GM23338 (cell line): ENCODE measurements around the gene RARG. TPM values are rescaled to one million over a fixed set of nuclear protein-coding genes. Genes with fewer than 3 reads are reported as not detected.

Experiments used
- ATAC-seq: fragments of 200-7000 bp; cut with Tn5 transposase; 3 replicates; pipeline ENCODE4 v1.9.1; 2020
- DNase-seq: peaks from one replicate; pipeline ENCODE4 v3.0.0-alpha.2; 2015; ENCODE audit warnings: low spot score
- H2AFZ ChIP-seq: fragments of 200-600 bp; sonication (generic); 2 replicates; pipeline ENCODE4 v1.8.0; 2016; ENCODE audit warnings: antibody characterized with exemption, mild to moderate bottlenecking, moderate library complexity
- H3F3A ChIP-seq: fragments of 200-600 bp; sonication (generic); replicated peaks from 2 replicates; pipeline ENCODE4 v1.8.0; 2017; ENCODE audit warnings: antibody characterized with exemption, mixed run types, low read depth
- H3K27ac ChIP-seq: fragments of 200-600 bp; sonication (generic); 2 replicates; pipeline ENCODE4 v1.6.1; 2016; ENCODE audit warnings: low read depth
- H3K27me3 ChIP-seq: fragments of 200-600 bp; sonication (generic); 2 replicates; pipeline ENCODE4 v1.8.0; 2016; ENCODE audit warnings: mild to moderate bottlenecking, mixed run types, moderate library complexity; ENCODE audit not compliant: insufficient read depth
- H3K36me3 ChIP-seq: fragments of 200-600 bp; sonication (generic); 2 replicates; pipeline ENCODE4 v1.8.0; 2016; ENCODE audit warnings: mild to moderate bottlenecking; ENCODE audit not compliant: insufficient read depth
- H3K4me1 ChIP-seq: fragments of 200-600 bp; sonication (generic); 2 replicates; pipeline ENCODE4 v1.8.0; 2016; ENCODE audit warnings: mild to moderate bottlenecking, moderate library complexity; ENCODE audit not compliant: insufficient read depth
- H3K4me2 ChIP-seq: fragments of 200-600 bp; sonication (generic); 2 replicates; pipeline ENCODE4 v1.7.1; 2017; ENCODE audit warnings: mixed run types
- H3K4me3 ChIP-seq: fragments of 200-600 bp; sonication (generic); 2 replicates; pipeline ENCODE4 v1.6.1; 2016; ENCODE audit warnings: mixed run types
- H3K79me2 ChIP-seq: fragments of 200-600 bp; sonication (generic); replicated peaks from 2 replicates; pipeline ENCODE4 v1.8.0; 2017; ENCODE audit warnings: mild to moderate bottlenecking; ENCODE audit not compliant: insufficient read depth
- H3K9me2 ChIP-seq: fragments of 200-600 bp; sonication (generic); 2 replicates; pipeline ENCODE4 v1.8.0; 2017; ENCODE audit not compliant: insufficient read depth
- H4K20me1 ChIP-seq: fragments of 200-600 bp; sonication (generic); replicated peaks from 2 replicates; pipeline ENCODE4 v1.8.0; 2017; ENCODE audit warnings: mild to moderate bottlenecking; ENCODE audit not compliant: insufficient read depth
- H3K27ac Mint-ChIP-seq: 2 replicates; pipeline ENCODE4 v1.8.0; 2020; ENCODE audit warnings: inconsistent platforms, mild to moderate bottlenecking, moderate library complexity, mixed read lengths
- H3K27me3 Mint-ChIP-seq: 3 replicates; pipeline ENCODE4 v1.8.0; 2022; ENCODE audit warnings: low read depth, mild to moderate bottlenecking, moderate library complexity, mixed read lengths, inconsistent platforms; ENCODE audit not compliant: insufficient read depth, poor library complexity
- H3K36me3 Mint-ChIP-seq: 3 replicates; pipeline ENCODE4 v1.8.0; 2021; ENCODE audit warnings: low read depth, mild to moderate bottlenecking, inconsistent platforms, moderate library complexity, mixed read lengths
- H3K4me1 Mint-ChIP-seq: 3 replicates; pipeline ENCODE4 v1.8.0; 2020; ENCODE audit warnings: mild to moderate bottlenecking, inconsistent platforms, mixed read lengths
- H3K4me3 Mint-ChIP-seq: 3 replicates; pipeline ENCODE4 v1.8.0; 2021; ENCODE audit warnings: moderate library complexity, mild to moderate bottlenecking, inconsistent platforms, mixed read lengths
- H3K9me3 Mint-ChIP-seq: 3 replicates; pipeline ENCODE4 v1.8.0; 2020; ENCODE audit warnings: moderate library complexity, mild to moderate bottlenecking, inconsistent platforms, mixed read lengths
- CREB1 ChIP-seq: fragments of 250-450 bp; sonication (Bioruptor Pico); IDR thresholded peaks from 2 replicates; pipeline ENCODE4 v1.5.0; 2020; ENCODE audit warnings: low read depth, mild to moderate bottlenecking, moderate library complexity
- EZH2 ChIP-seq: fragments of 200-600 bp; sonication (generic); IDR thresholded peaks from one replicate; pipeline ENCODE4 v1.8.0; 2017; ENCODE audit warnings: antibody characterized with exemption, mild to moderate bottlenecking, low read depth; ENCODE audit not compliant: unreplicated experiment
- EZH2phosphoT487 ChIP-seq: fragments of 200-600 bp; sonication (generic); IDR thresholded peaks from one replicate; pipeline ENCODE4 v1.8.1; 2018; ENCODE audit warnings: antibody characterized with exemption; ENCODE audit not compliant: unreplicated experiment
- JUNB ChIP-seq: IDR thresholded peaks from one replicate; pipeline ENCODE4 v1.6.1; 2016; ENCODE audit warnings: antibody characterized with exemption; ENCODE audit not compliant: unreplicated experiment
- NANOG ChIP-seq: IDR thresholded peaks from 2 replicates; pipeline ENCODE4 v1.6.1; 2016; ENCODE audit warnings: antibody characterized with exemption, borderline replicate concordance
- POLR2AphosphoS5 ChIP-seq: IDR thresholded peaks from 2 replicates; pipeline ENCODE4 v1.6.1; 2016; ENCODE audit warnings: antibody characterized with exemption, low read depth
- STAT1 ChIP-seq: IDR thresholded peaks from one replicate; pipeline ENCODE4 v1.6.1; 2016; ENCODE audit warnings: antibody characterized with exemption; ENCODE audit not compliant: unreplicated experiment
- ZNF114 ChIP-seq: fragments of 250-450 bp; sonication (Bioruptor Pico); IDR thresholded peaks from 2 replicates; pipeline ENCODE4 v1.5.0; 2020; ENCODE audit warnings: mild to moderate bottlenecking, moderate library complexity
- ZNF331 ChIP-seq: fragments of 250-450 bp; sonication (Bioruptor Pico); IDR thresholded peaks from 2 replicates; pipeline ENCODE4 v1.5.0; 2020; ENCODE audit warnings: low read depth, mild to moderate bottlenecking, moderate library complexity
- polyA plus RNA-seq: library from polyadenylated mRNA; unstranded; fragments of >200 nt; fragmentation: Nextera tagmentation; extraction: Ambion mirVana; gene quantifications from 2 replicates; pipeline ENCODE4 v1.2.1, GENCODE V29; 2016
- total RNA-seq: library from RNA; depleted of rRNA; stranded (reverse); fragments of >200 nt; shearing (Covaris generic); gene quantifications from 2 replicates; pipeline ENCODE4 v1.2.3, GENCODE V29; 2014
- TF ChIP-seq, protein P1 (sequence below): IDR thresholded peaks from 2 replicates; pipeline ENCODE4 v1.6.1; 2016; ENCODE audit warnings: antibody characterized with exemption
- TF ChIP-seq, protein P2 (sequence below), 2 experiments: fragments of 200-600 bp in 1 of 2; sonication (generic) in 1 of 2; conservative IDR thresholded peaks; 2 replicates each; pipeline versions ENCODE4 v1.5.1 to v1.6.1; 2016 to 2017; ENCODE audit warnings: antibody characterized with exemption in 2 of 2, low read depth in 2 of 2, mild to moderate bottlenecking in 2 of 2, moderate library complexity in 1 of 2
- TF ChIP-seq, protein P3 (sequence below): IDR thresholded peaks from one replicate; pipeline ENCODE4 v1.6.1; 2018; ENCODE audit warnings: antibody characterized with exemption; ENCODE audit not compliant: unreplicated experiment

The RARG gene
- total and polyA plus RNA-seq, 2 experiments from 2014 or later: 18.5 to 50.2 TPM

DNA sequence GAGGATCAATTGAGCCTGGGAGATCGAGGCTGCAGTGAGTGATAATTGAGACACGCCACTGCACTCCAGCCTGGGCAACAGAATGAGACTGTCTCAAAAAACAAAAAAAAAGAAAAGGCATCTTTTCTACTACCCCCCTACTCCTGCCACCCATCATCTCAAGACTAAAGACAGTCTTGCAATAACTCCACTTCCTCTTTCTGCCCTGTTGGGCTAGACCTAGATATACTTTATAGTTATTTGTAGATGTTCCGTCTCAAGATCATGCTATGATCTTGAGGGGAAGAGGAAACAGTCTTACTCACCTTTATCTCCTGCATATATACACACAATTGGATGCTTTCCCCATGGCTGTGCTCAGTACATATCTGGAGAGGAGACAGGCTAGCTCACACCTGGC, 24.0 kb upstream of the RARG start:
- H3K36me3 Mint-ChIP-seq: peaks cover 6% of the 10 kb centered on the region; the same call in 1 of the 3 replicates

DNA sequence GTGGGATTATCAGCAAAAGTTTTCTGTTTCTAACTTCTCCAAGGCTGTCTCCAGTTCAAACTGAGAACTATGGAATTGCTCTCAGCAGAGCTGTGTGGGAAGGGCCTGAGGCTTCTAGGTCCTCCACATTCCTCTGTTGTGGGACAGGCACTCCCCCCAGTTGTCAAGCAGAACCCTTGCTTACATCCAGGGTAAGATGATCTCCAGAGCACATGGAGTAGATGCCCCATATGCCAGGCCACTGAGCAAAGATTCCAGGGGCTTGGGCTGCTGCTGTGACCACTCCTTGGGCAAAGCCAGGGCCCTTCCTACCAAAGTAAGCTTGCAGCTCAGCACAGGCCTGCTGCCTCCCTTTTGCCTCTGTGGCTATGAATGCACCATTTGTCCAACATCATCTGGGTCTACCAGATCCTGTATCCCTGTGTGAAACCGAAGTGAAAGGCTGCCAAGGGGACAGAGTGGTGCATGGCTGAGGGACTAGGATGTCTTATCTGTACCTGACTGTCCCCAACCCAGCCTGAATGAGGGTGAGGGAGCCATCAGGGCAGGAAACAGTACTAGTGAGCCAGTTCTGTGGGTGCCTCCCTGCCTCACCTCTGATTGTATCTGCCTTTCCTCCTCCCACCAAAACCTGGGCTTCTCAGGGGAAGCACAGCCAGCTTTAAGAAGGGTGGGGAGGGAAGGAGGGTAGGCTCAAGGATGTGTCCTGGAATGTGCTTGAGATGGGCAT, 23.0 kb upstream of the RARG start:
- H3K9me2 ChIP-seq: no peaks in the 10 kb centered on the region
- DNase-seq (no peak), ATAC-seq (no peak)
- no peaks in the 10 kb centered on the region; the same call in 2 of the 3 replicates for H3K9me3 Mint-ChIP-seq
- no peaks in the 10 kb centered on the region for H3K36me3 ChIP-seq
- peaks cover 23% of the 10 kb centered on the region for H3K27me3 Mint-ChIP-seq
- no peaks in the 10 kb centered on the region for H3K27me3 ChIP-seq
- H3K79me2 ChIP-seq: peaks cover 4% of the 10 kb centered on the region; the same call in 1 of the 2 replicates
- H3K4me1 ChIP-seq: peaks cover 12% of the 10 kb centered on the region
- no peak overlapping the region for H3K4me2 ChIP-seq
- H3K4me1 Mint-ChIP-seq: peaks cover 20% of the 10 kb centered on the region
- no peak overlapping the region for H3K27ac Mint-ChIP-seq
- H3F3A ChIP-seq: peaks cover 13% of the 10 kb centered on the region
- H4K20me1 ChIP-seq: no peaks in the 10 kb centered on the region
- H3K27ac ChIP-seq: no peak overlapping the region
- no peak overlapping the region for H2AFZ ChIP-seq
- H3K4me3 ChIP-seq: no peak overlapping the region
- H3K36me3 Mint-ChIP-seq: peaks cover 6% of the 10 kb centered on the region; the same call in 1 of the 3 replicates
- no peak overlapping the region for H3K4me3 Mint-ChIP-seq
- TF ChIP-seq NANOG: no peak
- TF ChIP-seq ZNF114 (CRISPR knock-in tag): no peak
- TF ChIP-seq, protein P1, sequence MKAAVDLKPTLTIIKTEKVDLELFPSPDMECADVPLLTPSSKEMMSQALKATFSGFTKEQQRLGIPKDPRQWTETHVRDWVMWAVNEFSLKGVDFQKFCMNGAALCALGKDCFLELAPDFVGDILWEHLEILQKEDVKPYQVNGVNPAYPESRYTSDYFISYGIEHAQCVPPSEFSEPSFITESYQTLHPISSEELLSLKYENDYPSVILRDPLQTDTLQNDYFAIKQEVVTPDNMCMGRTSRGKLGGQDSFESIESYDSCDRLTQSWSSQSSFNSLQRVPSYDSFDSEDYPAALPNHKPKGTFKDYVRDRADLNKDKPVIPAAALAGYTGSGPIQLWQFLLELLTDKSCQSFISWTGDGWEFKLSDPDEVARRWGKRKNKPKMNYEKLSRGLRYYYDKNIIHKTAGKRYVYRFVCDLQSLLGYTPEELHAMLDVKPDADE: no peak
- TF ChIP-seq, protein P2, sequence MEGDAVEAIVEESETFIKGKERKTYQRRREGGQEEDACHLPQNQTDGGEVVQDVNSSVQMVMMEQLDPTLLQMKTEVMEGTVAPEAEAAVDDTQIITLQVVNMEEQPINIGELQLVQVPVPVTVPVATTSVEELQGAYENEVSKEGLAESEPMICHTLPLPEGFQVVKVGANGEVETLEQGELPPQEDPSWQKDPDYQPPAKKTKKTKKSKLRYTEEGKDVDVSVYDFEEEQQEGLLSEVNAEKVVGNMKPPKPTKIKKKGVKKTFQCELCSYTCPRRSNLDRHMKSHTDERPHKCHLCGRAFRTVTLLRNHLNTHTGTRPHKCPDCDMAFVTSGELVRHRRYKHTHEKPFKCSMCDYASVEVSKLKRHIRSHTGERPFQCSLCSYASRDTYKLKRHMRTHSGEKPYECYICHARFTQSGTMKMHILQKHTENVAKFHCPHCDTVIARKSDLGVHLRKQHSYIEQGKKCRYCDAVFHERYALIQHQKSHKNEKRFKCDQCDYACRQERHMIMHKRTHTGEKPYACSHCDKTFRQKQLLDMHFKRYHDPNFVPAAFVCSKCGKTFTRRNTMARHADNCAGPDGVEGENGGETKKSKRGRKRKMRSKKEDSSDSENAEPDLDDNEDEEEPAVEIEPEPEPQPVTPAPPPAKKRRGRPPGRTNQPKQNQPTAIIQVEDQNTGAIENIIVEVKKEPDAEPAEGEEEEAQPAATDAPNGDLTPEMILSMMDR (conservative IDR thresholded peaks at IDR 0.05; ENCODE audit: low read depth in 2 of 2): no peak
- TF ChIP-seq, protein P3, sequence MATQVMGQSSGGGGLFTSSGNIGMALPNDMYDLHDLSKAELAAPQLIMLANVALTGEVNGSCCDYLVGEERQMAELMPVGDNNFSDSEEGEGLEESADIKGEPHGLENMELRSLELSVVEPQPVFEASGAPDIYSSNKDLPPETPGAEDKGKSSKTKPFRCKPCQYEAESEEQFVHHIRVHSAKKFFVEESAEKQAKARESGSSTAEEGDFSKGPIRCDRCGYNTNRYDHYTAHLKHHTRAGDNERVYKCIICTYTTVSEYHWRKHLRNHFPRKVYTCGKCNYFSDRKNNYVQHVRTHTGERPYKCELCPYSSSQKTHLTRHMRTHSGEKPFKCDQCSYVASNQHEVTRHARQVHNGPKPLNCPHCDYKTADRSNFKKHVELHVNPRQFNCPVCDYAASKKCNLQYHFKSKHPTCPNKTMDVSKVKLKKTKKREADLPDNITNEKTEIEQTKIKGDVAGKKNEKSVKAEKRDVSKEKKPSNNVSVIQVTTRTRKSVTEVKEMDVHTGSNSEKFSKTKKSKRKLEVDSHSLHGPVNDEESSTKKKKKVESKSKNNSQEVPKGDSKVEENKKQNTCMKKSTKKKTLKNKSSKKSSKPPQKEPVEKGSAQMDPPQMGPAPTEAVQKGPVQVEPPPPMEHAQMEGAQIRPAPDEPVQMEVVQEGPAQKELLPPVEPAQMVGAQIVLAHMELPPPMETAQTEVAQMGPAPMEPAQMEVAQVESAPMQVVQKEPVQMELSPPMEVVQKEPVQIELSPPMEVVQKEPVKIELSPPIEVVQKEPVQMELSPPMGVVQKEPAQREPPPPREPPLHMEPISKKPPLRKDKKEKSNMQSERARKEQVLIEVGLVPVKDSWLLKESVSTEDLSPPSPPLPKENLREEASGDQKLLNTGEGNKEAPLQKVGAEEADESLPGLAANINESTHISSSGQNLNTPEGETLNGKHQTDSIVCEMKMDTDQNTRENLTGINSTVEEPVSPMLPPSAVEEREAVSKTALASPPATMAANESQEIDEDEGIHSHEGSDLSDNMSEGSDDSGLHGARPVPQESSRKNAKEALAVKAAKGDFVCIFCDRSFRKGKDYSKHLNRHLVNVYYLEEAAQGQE: no peak
- no peak for TF ChIP-seq EZH2
- TF ChIP-seq JUNB: no peak
- no peak for TF ChIP-seq ZNF331

More for the DNA sequence above, 24.0 kb upstream of the RARG start:
- Mint-ChIP-seq H3K27me3 (peaks cover 21% of the 10 kb centered on the region), H3K27ac (no peak overlapping the region), H3K4me3 (no peak overlapping the region), H3K9me3 (no peaks in the 10 kb centered on the region; the same call in 2 of the 3 replicates), H3K4me1 (peaks cover 16% of the 10 kb centered on the region)
- TF ChIP-seq ZNF331 (no peak), ZNF114 (CRISPR knock-in tag) (no peak), JUNB (no peak), CREB1 (CRISPR knock-in tag) (no peak), EZH2phosphoT487 (no peak), STAT1 (no peak), NANOG (no peak), POLR2AphosphoS5 (no peak)
- TF ChIP-seq, protein P2 (conservative IDR thresholded peaks at IDR 0.05; ENCODE audit: low read depth in 2 of 2): no peak
- TF ChIP-seq, protein P1: no peak
- no peak overlapping the region for H3K4me2 ChIP-seq
- no peak overlapping the region for H3K4me3 ChIP-seq
- H3F3A ChIP-seq: peaks cover 7% of the 10 kb centered on the region
- DNase-seq: no peak
- H3K9me2 ChIP-seq: no peaks in the 10 kb centered on the region
- no peak overlapping the region for H2AFZ ChIP-seq
- no peak overlapping the region for H3K27ac ChIP-seq
- peaks cover 4% of the 10 kb centered on the region; the same call in 1 of the 2 replicates for H3K79me2 ChIP-seq
- H3K4me1 ChIP-seq: peaks cover 9% of the 10 kb centered on the region
- no peaks in the 10 kb centered on the region for H4K20me1 ChIP-seq
- ATAC-seq: no peak
- no peaks in the 10 kb centered on the region for H3K36me3 ChIP-seq
- no peaks in the 10 kb centered on the region for H3K27me3 ChIP-seq
